ENCODE measurements around the gene LRRC8E. TPM values are rescaled to one million over a fixed set of nuclear protein-coding genes. Genes with fewer than 3 reads are reported as not detected.

LRRC8E gene
- 0.32 and 1.1 TPM in 2 replicates for total RNA-seq

DNA sequence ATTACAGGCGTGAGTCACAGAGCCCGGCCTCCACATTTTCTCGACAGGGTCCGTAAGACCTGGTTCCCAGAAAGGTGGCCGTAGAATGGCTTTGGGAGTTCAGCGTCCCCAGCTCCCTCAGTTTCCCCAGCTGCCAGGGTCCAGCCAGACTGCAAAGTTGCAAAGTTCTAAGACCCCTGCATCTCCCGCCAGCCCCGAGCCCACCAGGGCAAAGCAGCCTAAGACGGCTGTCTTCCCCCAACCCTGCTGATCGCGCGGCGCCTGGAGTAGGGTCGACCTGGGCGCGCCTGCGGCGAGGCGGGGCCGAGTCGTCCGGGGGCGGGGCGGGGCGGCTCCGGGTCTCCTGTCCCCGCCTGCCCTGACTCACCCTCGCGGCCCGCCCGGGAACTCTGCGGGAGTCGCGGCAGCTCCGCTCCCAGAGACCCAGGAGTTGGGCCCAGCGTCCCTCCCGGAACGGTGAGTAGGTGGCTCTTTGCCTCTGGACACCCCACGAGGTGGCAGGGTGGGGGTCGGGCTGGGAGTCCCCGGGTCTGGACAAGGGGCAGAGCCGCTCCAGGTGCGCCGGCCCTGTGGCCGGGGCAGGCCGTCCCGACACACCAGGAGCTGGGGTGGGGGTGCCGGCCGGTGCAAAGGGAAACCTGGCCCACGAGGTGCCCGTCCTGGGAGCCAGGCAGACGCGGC, at the start of gene LRRC8E:
TSS of gene LRRC8E (plus strand) at position 366 of the 681 bp plus-strand sequence. CDS start 7,094 bp downstream, outside the sequence.

DNA sequence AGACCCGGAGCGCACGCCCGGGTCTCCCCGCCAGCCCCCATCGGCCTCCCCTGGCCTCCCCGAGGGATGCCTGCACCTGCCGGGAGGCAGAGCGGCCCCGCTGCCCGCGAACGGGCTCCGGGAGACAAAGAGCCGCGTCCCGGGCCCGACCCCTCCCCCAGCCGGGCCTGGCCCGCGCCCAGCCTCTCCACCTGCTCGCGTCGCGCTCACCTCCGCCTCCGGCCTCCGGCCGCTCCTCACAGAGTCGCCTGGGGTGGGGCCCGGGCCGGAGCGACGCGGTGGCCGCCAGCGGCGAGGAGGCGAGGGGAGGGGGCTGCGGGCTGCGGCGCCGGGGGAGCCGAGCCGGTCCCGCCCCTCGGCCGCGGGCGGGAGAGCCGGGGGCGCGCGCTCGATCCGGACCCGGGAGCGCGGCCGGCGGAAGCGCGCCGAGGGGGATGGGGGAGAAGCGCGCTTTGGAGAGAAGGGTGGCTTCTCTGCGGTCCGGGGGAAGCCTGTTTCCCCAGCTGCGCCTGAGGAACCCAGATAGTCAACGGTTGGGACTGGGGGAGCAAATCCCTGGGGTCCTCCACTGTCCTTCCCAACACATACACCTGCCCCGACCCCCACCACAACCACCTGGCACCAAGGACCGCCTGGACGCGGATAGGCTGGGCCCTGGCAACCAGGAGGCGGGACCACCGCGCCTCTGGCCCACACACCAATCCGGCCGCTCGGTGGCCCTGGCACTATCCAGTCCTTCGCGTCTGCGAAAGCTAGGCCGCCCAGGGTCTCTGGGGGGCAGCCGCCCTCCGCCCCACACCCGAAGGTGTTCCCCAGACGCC, 14.0 kb upstream of the LRRC8E start, which contains the start of gene PRR36:
TSS of gene PRR36 (minus strand) at position 315 of the 821 bp plus-strand sequence. CDS start 701 bp downstream, outside the sequence.

DNA sequence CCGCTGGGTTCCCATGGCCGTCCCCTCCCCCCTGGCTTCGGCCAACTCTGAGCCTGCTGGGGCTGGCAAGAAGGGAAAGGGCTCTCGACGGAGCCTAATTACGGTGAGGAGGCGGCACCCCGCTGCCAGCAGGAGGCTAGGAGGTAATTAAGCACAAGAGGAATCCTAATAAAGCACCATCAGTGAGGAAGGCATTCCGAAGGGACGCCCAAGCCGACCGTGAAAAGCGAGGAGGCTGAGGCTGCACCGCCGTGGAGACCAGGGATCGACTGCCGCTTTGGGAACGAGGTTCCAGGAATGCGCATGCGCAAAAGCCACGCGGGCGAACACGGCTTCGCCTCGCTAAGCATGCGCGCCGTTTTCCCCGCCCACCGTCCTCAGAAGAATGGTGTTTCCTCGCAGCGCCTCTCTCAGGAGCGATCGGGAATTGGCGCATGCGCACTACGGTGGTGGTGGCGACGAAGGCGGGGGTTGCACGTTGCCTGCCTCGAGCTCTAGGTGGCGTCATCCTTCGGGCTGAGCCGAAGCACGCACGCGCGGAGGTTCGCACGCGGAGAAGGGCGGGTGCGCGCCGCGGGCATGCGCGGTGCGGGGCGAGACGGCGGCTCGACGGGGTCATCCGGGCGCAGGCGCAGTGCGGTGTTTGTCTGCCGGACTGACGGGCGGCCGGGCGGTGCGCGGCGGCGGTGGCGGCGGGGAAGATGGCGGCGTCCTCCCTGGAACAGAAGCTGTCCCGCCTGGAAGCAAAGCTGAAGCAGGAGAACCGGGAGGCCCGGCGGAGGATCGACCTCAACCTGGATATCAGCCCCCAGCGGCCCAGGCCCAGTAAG, 15.1 kb downstream of the LRRC8E start, which contains the start of gene MAP2K7:
TSS of gene MAP2K7 (plus strand) at position 634 of the 830 bp plus-strand sequence. CDS start at position 702, 68 bp downstream.

DNA sequence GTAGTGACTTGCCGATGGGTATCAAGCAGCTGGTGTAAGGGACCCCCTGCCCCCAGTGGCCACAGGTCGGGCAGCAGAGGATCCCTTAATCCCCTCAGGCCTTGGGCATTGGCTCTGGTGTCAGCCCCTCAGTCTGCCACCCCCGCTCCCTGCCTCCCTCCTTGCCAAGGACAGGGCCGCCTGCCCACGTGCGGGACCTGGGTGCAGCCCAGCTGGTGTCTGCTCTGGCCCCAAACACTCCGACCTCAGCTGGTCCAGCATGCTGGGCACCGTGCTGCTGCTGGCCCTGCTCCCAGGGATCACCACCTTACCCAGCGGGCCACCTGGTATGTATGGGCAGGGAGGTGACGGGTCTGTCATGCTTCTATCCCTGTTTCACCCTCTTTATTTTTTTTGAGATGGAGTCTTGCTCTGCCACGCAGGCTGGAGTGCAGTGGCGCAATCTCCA, 26.3 kb downstream of the LRRC8E start, which contains the start of gene TGFBR3L:
TSS of gene TGFBR3L (plus strand) at position 233 of the 448 bp plus-strand sequence.

DNA sequence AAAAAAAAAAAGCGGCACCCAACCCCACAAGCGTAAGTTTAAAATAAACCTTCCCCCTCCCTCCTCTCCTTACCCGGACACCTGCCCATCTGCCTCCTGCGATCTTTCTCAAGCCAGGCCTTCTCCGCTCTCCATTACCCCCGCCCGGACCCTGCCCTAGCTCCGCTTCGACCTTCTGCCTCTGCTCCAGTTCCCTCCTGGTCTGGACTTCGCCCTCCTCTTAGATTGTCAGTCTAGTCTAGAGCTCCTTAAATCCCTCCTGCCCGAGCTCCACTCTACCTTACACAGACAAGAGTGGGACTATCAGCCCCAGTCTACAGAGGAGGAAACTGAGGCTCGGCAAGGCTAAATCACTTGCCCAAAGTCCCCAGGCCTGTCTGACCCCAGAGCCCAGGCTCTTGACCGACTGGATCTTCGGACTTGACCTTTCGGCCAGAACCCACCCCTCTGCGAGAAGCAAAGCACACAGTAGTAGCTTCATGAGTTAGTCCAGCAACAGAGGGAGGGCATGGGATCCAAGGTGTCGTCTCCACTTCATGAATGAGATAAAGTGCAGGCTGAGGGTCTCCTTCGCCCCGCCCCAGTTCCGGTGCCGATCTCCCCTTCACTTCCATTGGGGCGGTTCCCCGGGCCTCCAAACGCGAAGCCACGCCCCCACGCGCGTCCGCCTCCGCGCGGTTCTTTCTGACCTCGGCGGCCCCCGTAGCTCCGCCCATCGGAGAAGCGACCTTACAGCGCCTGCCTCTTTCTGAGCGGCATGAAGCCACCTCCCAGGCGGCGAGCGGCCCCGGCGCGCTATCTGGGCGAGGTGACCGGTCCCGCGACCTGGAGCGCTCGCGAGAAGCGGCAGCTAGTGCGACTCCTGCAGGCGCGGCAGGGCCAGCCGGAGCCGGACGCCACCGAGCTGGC, 31.6 kb downstream of the LRRC8E start, which contains the start of gene SNAPC2:
TSS of gene SNAPC2 (plus strand) at position 729 of the 909 bp plus-strand sequence. CDS start at position 758, 29 bp downstream.

DNA sequence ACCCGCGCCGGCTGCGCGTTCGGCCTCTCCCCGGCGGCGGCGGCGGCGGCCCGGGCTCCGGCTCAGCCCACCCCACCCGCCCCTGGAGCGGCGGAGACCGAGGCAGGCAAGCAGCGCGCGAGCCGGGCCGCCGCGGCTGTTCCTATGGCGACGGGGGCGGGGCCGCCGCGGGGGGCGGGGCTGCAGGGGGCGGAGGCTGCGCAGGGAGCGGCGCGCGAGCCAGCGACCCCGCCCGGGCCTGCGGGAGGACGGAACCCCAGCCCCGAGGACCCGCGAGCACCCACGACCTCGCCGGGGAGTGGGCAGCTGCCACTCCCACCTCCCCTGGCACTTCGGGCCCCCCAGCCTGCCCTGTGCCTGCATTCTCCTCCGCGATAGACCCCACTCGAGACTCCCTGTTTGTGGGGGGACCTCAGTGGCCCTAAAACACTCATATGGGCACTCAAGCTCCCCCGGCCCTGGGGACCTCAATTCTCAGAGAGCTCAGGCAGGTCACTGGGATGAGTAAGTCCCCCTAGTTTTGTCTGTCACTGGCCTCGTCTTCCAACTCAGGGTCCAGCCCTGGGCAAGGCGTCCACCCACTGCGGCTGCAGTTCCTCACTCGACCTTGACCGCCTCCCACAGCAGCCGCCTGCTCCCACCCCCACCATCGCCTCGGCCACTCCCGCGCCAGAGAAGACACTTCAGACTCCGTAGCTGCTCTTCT, 37.9 kb downstream of the LRRC8E start, which contains the start of gene CTXN1:
TSS of gene CTXN1 (minus strand) at position 115 of the 706 bp plus-strand sequence. CDS start 597 bp downstream, outside the sequence.

DNA sequence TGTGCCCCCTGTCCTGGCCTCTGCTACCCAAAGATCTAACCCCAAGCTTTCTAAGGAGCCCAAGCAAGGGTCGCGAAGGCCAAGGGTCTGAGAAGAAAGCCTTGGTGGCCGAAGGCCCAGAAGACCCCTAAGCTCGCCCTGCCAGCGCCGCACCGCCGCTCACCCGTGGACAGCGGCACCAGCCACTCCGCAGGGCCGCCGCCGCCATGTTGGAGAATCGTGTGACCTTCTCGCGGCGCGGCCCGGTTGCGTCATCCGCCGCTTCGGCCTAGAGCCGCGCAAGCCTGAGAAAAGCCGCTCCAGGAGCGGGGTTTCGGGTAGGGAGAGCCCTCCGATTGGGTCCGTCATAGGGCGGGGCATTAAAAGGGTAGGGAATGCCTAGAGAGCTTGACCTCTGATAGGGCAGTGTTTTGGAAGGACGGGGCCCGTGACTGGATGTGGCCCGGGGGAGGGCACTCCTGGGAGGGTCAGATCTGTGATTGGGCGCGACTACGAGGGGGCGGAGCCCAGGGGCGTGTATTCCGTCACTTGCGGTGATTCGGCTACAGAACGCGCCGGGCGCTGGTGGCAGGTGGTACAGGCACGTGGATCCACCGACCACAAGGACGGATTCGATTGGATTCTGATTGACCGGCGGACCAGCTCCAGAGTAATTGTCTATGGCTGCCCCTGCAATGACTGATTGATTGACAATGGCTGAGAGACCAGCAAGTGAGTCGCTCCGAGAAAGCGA, 55.3 kb downstream of the LRRC8E start, which contains the start of gene TIMM44:
TSS of gene TIMM44 (minus strand) at position 223 of the 733 bp plus-strand sequence. CDS start at position 208, 15 bp downstream.

Other genes starting within 250 kb of the LRRC8E start
- not detected in 2 replicates for gene RETN, start 219.5 kb upstream of the LRRC8E start, total RNA-seq
- not detected in 2 replicates for gene MCEMP1, start 211.4 kb upstream of the LRRC8E start, total RNA-seq
- gene TRAPPC5, start 207.7 kb upstream of the LRRC8E start, total RNA-seq: 52.0 and 117 TPM in 2 replicates
- gene FCER2, start 186.4 kb upstream of the LRRC8E start, total RNA-seq: not detected in 2 replicates
- gene CLEC4G, start 156.4 kb upstream of the LRRC8E start, total RNA-seq: not detected in 2 replicates
- not detected in 2 replicates for gene CD209, start 141.0 kb upstream of the LRRC8E start, total RNA-seq
- gene CLEC4M, start 125.3 kb upstream of the LRRC8E start, total RNA-seq: 0.44 TPM in 1 of 2 replicates, not detected in the other
- 11.0 and 16.7 TPM in 2 replicates for gene EVI5L, start 58.3 kb upstream of the LRRC8E start, total RNA-seq
- gene PRR36, start 14.1 kb upstream of the LRRC8E start, total RNA-seq: 0.13 TPM in 1 of 2 replicates, not detected in the other
- 8.1 and 12.8 TPM in 2 replicates for gene MAP2K7, start 15.4 kb downstream of the LRRC8E start, total RNA-seq
- gene TGFBR3L, start 26.3 kb downstream of the LRRC8E start, total RNA-seq: 0.38 TPM in 1 of 2 replicates, not detected in the other
- 8.4 and 13.0 TPM in 2 replicates for gene SNAPC2, start 31.8 kb downstream of the LRRC8E start, total RNA-seq
- 2.3 and 4.4 TPM in 2 replicates for gene CTXN1, start 37.6 kb downstream of the LRRC8E start, total RNA-seq
- gene TIMM44, start 55.2 kb downstream of the LRRC8E start, total RNA-seq: 36.1 and 48.9 TPM in 2 replicates
- gene ELAVL1, start 117.1 kb downstream of the LRRC8E start, total RNA-seq: 15.5 and 81.9 TPM in 2 replicates
- not detected in 2 replicates for gene CCL25, start 164.2 kb downstream of the LRRC8E start, total RNA-seq